DOHH2 (cell line): Measurements from ENCODE around the gene DBR1.

ENCODE experiments used
- H3F3A ChIP-seq: fragments of 200-600 bp; sonication (generic), shearing (Covaris generic); 2 replicates; pipeline ENCODE4 v1.6.0; 2016; ENCODE audit warnings: antibody characterized with exemption, mild to moderate bottlenecking; ENCODE audit not compliant: control insufficient read depth, insufficient read depth
- H3K27ac ChIP-seq: fragments of 200-600 bp; sonication (generic); 2 replicates; pipeline ENCODE4 v1.5.1; 2014; ENCODE audit warnings: low read depth, mild to moderate bottlenecking, low read length, moderate library complexity
- H3K27me3 ChIP-seq: fragments of 200-600 bp; sonication (generic); 2 replicates; pipeline ENCODE4 v1.6.1; 2014; ENCODE audit warnings: mild to moderate bottlenecking, low read length, mixed read lengths; ENCODE audit not compliant: control insufficient read depth
- H3K36me3 ChIP-seq: fragments of 200-600 bp; sonication (generic); 2 replicates; pipeline ENCODE4 v1.6.1; 2014; ENCODE audit warnings: mild to moderate bottlenecking, low read length, moderate library complexity, mixed read lengths; ENCODE audit not compliant: control insufficient read depth
- H3K4me1 ChIP-seq: fragments of 200-600 bp; sonication (generic); 2 replicates; pipeline ENCODE4 v1.6.1; 2014; ENCODE audit warnings: mild to moderate bottlenecking, low read length, mixed read lengths; ENCODE audit not compliant: control insufficient read depth
- H3K4me2 ChIP-seq: fragments of 200-600 bp; sonication (generic); 2 replicates; pipeline ENCODE4 v1.6.0; 2014; ENCODE audit warnings: mild to moderate bottlenecking, low read length, moderate library complexity
- H3K4me3 ChIP-seq: fragments of 200-600 bp; sonication (generic); 2 replicates; pipeline ENCODE4 v1.5.1; 2014; ENCODE audit warnings: mild to moderate bottlenecking, low read length, mixed read lengths
- H3K79me2 ChIP-seq: fragments of 200-600 bp; sonication (generic); 2 replicates; pipeline ENCODE4 v1.6.1; 2014; ENCODE audit warnings: mild to moderate bottlenecking, low read length, mixed read lengths; ENCODE audit not compliant: control insufficient read depth
- H3K9me2 ChIP-seq: fragments of 200-600 bp; sonication (generic); replicated peaks from 2 replicates; pipeline ENCODE4 v1.6.1; 2014; ENCODE audit warnings: mild to moderate bottlenecking, low read length, mixed read lengths; ENCODE audit not compliant: control insufficient read depth
- H3K9me3 ChIP-seq: fragments of 200-600 bp; sonication (generic); 2 replicates; pipeline ENCODE4 v1.6.1; 2014; ENCODE audit warnings: antibody characterized with exemption, low read length, mixed read lengths; ENCODE audit not compliant: control insufficient read depth, insufficient read depth
- H4K20me1 ChIP-seq: fragments of 200-600 bp; sonication (generic); 2 replicates; pipeline ENCODE4 v1.6.0; 2014; ENCODE audit warnings: low read depth, mild to moderate bottlenecking, antibody characterized with exemption, low read length, moderate library complexity; ENCODE audit not compliant: control insufficient read depth, insufficient read depth
- EZH2phosphoT487 ChIP-seq: fragments of 200-600 bp; sonication (generic); IDR thresholded peaks from 2 replicates; pipeline ENCODE4 v1.6.1; 2017; ENCODE audit warnings: borderline replicate concordance, mild to moderate bottlenecking, antibody characterized with exemption, low read length, moderate library complexity, mixed read lengths
- TF ChIP-seq, protein P1 (sequence below): fragments of 200-600 bp; sonication (generic); IDR thresholded peaks from one replicate; pipeline ENCODE4 v1.5.1; 2014; ENCODE audit warnings: antibody characterized with exemption, mild to moderate bottlenecking, low read depth, low read length; ENCODE audit not compliant: poor library complexity, severe bottlenecking

DBR1 gene

DNA sequence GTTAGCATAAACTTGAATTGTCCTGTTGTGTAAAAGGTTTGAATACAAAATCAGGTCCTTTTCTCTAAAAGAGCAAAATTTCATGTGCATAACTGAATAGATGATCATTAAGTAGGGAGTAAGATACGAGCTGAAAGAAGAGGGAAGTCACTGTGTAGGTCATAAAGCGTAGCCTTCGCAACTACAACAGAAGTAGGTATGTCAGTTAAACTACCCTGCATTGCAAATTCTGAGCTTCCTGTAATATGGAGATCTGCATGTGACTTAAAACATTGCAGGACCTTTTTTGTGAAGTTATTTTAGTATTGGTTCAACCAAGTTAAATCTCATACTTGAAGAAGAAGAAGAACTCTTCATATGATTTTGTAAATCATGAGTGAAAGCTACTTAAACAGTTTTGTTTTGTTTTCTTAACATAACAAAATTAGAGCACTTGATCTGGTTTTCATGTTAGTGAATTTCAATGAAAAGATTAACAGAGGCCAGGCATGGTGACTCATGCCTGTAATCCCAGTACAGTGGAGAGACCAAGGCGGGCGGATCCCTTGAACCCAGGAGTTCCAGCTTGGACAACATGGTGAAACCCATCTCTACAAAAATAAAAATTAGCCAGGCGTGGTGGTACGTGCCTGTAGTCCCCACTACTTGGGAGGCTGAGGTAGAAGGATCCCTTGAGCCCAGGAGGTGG, 38.8 kb upstream of the DBR1 start:
- no peak overlapping the region for H3K4me3 ChIP-seq
- H3K4me2 ChIP-seq, result no peak overlapping the region
- no peaks in the 10 kb centered on the region for H3F3A ChIP-seq
- no peaks in the 10 kb centered on the region for H3K9me3 ChIP-seq
- no peaks in the 10 kb centered on the region; the same call in none of the 2 replicates for H4K20me1 ChIP-seq
- no peaks in the 10 kb centered on the region for H3K4me1 ChIP-seq
- peaks cover 26% of the 10 kb centered on the region for H3K36me3 ChIP-seq
- H3K27me3 ChIP-seq, result no peaks in the 10 kb centered on the region
- no peaks in the 10 kb centered on the region for H3K9me2 ChIP-seq
- TF ChIP-seq EZH2phosphoT487, result no peak
- TF ChIP-seq, protein P1, sequence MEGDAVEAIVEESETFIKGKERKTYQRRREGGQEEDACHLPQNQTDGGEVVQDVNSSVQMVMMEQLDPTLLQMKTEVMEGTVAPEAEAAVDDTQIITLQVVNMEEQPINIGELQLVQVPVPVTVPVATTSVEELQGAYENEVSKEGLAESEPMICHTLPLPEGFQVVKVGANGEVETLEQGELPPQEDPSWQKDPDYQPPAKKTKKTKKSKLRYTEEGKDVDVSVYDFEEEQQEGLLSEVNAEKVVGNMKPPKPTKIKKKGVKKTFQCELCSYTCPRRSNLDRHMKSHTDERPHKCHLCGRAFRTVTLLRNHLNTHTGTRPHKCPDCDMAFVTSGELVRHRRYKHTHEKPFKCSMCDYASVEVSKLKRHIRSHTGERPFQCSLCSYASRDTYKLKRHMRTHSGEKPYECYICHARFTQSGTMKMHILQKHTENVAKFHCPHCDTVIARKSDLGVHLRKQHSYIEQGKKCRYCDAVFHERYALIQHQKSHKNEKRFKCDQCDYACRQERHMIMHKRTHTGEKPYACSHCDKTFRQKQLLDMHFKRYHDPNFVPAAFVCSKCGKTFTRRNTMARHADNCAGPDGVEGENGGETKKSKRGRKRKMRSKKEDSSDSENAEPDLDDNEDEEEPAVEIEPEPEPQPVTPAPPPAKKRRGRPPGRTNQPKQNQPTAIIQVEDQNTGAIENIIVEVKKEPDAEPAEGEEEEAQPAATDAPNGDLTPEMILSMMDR, result no peak
- H3K79me2 ChIP-seq, result peaks cover 76% of the 10 kb centered on the region
- H3K27ac ChIP-seq, result no peak overlapping the region

DNA sequence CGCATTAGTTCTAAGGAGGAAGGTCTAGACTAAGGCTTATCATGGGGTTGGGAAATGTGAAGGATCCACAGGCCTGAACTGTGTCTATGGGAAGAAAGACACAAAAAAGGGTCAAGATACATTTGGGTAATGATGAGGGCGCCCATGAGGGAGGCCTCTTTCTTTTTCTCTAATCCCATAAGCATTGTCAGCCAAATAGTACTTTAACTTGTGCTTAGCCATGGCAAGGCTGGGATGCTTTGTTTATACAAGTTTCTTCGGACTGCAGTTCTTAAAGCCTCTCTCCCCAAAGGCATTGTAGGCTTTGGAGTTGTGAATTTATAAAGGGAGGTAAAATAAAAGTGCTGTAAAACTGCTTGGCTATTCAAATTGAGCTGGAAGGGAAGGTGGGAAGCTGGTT, 35.8 kb upstream of the DBR1 start:
- Histone ChIP-seq H3K27ac (no peak overlapping the region), H3F3A (no peaks in the 10 kb centered on the region), H3K4me3 (no peak overlapping the region), H3K27me3 (no peaks in the 10 kb centered on the region), H3K36me3 (peaks cover 25% of the 10 kb centered on the region), H3K79me2 (peaks cover 82% of the 10 kb centered on the region), H3K9me3 (no peaks in the 10 kb centered on the region), H3K9me2 (no peaks in the 10 kb centered on the region), H4K20me1 (peaks cover 8% of the 10 kb centered on the region), H3K4me2 (no peak overlapping the region), H3K4me1 (no peaks in the 10 kb centered on the region)
- TF ChIP-seq, protein P1, result no peak
- TF ChIP-seq EZH2phosphoT487, result no peak

DNA sequence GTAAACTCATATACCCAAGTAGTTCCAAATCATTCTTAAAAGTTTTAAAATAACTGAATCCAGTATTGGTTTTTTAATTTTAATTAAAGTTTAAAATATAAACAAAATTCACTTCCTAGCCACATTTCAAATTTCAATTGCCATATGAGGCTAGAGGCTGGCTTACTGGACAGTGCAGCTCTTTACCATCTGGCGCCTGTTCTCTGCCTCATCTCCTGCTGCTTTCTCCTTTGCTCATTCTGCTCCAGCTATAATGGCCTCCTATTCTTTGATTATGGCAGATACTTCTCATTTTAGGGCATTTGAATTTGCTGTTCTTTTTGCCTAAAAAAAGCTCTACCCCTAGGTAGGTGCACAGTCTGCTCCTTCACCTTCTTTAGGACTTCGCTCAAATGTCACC, 31.5 kb upstream of the DBR1 start:
- peaks cover 98% of the 10 kb centered on the region for H3K79me2 ChIP-seq
- H3K27me3 ChIP-seq, result no peaks in the 10 kb centered on the region

More for the DNA sequence above, 31.5 kb upstream of the DBR1 start:
- TF ChIP-seq EZH2phosphoT487, result no peak
- TF ChIP-seq, protein P1, result no peak
- Histone ChIP-seq H3F3A (no peaks in the 10 kb centered on the region), H3K36me3 (peaks cover 27% of the 10 kb centered on the region), H3K9me2 (no peaks in the 10 kb centered on the region), H3K4me1 (no peaks in the 10 kb centered on the region), H3K9me3 (no peaks in the 10 kb centered on the region), H4K20me1 (peaks cover 11% of the 10 kb centered on the region), H3K4me3 (no peak overlapping the region), H3K27ac (no peak overlapping the region), H3K4me2 (no peak overlapping the region)
